Right cardiac atrium (tissue), 5 donors: ENCODE results near the gene SSBP2. TPM values are rescaled to one million over a fixed set of nuclear protein-coding genes. Genes with fewer than 3 reads are reported as not detected.
A peak's percentile ranks its signal among the peaks of the same experiment; 100 is the strongest.

Experiments used
- ATAC-seq, 2 donors: fragments of 200-7000 bp; cut with Tn5 transposase; one replicate each; pipeline versions ENCODE4 v1.8.0 to v1.9.1; 2020; ENCODE audit warnings: moderate library complexity in 2 of 2, mild to moderate bottlenecking in 1 of 2
- DNase-seq, 3 donors: peaks; one replicate each; pipeline ENCODE4 v3.0.0-alpha.2; 2020
- H3K27ac ChIP-seq: one replicate; pipeline ENCODE4 v1.5.1; 2013; ENCODE audit warnings: mild to moderate bottlenecking, low read length, control low read depth, moderate library complexity
- H3K27me3 ChIP-seq: one replicate; pipeline ENCODE4 v1.6.1; 2013; ENCODE audit not compliant: control insufficient read depth, insufficient read depth
- H3K4me1 ChIP-seq: one replicate; pipeline ENCODE4 v1.6.1; 2013; ENCODE audit warnings: low read length; ENCODE audit not compliant: control insufficient read depth, insufficient read depth
- H3K4me3 ChIP-seq: one replicate; pipeline ENCODE4 v1.5.1; 2013; ENCODE audit warnings: low read length, control low read depth
- H3K9me3 ChIP-seq: one replicate; pipeline ENCODE4 v1.6.1; 2013; ENCODE audit warnings: low read length; ENCODE audit not compliant: control insufficient read depth
- WGBS: extraction: QIAGEN DNeasy Blood & Tissue Kit; methylation state at CpG from one replicate; pipeline ENCODE4 v1.1.7; 2013; 5-methylcytosine and 5-hydroxymethylcytosine counted together
- intact Hi-C, 4 donors: fragments of 100-400 bp; cut with DNase I; formaldehyde crosslinking; loops; one replicate each; pipeline versions ENCODE4 v1.11.0 to v1.14.0; 2022 to 2023
- long read RNA-seq, 4 donors: library from polyadenylated mRNA; unstranded; transcript quantifications; one replicate each; pipeline ENCODE4 v2.0.0, GENCODE V29; 2020 to 2021
- polyA plus RNA-seq: library from polyadenylated mRNA; stranded (reverse); fragments of 200-250 nt; gene quantifications from one replicate; pipeline ENCODE4 v1.2.3, GENCODE V29; 2013
- total RNA-seq, 4 donors: library from RNA; stranded (reverse); fragmentation: NEBNext Ultra II Directional; extraction: Animal tissue kit (Norgen Biotek cat#: 25700); gene quantifications; one replicate each; pipeline ENCODE4 v1.2.1, GENCODE V29; 2021
- donor health status: healthy with polysubstance abuse.
- donor health status: DM: no; HTN: yes; CAD: no.
- donor health status: DM: no; HTN: no; CAD: no.
- donor health status: DM: no; HTN: yes; CAD: no; lungs with severe emphysema.
- donor health status: DM: yes; HTN: yes; CAD: no.

The SSBP2 gene
- total RNA-seq (10 to 100 TPM; 50.6 to 57.8 (median 54.1) TPM), polyA plus RNA-seq (31.9 TPM)
- long read RNA-seq, donor 1, full-length matches to known transcripts: 68 of 88 reads
- long read RNA-seq, donor 1, partial matches to known transcripts: 10 of 88 reads
- long read RNA-seq, donor 1, other reads (novel, unspliced or antisense): 10 of 88 reads
- long read RNA-seq, donor 2, full-length matches to known transcripts: 20 of 25 reads
- long read RNA-seq, donor 2, partial matches to known transcripts: 1 of 25 reads
- long read RNA-seq, donor 2, other reads (novel, unspliced or antisense): 4 of 25 reads
- long read RNA-seq, donor 3, full-length matches to known transcripts: 134 of 168 reads
- long read RNA-seq, donor 3, partial matches to known transcripts: 5 of 168 reads
- long read RNA-seq, donor 3, other reads (novel, unspliced or antisense): 29 of 168 reads
- long read RNA-seq, donor 4, full-length matches to known transcripts: 23 of 25 reads
- long read RNA-seq, donor 4, partial matches to known transcripts: 1 of 25 reads
- long read RNA-seq, donor 4, other reads (novel, unspliced or antisense): 1 of 25 reads

DNA sequence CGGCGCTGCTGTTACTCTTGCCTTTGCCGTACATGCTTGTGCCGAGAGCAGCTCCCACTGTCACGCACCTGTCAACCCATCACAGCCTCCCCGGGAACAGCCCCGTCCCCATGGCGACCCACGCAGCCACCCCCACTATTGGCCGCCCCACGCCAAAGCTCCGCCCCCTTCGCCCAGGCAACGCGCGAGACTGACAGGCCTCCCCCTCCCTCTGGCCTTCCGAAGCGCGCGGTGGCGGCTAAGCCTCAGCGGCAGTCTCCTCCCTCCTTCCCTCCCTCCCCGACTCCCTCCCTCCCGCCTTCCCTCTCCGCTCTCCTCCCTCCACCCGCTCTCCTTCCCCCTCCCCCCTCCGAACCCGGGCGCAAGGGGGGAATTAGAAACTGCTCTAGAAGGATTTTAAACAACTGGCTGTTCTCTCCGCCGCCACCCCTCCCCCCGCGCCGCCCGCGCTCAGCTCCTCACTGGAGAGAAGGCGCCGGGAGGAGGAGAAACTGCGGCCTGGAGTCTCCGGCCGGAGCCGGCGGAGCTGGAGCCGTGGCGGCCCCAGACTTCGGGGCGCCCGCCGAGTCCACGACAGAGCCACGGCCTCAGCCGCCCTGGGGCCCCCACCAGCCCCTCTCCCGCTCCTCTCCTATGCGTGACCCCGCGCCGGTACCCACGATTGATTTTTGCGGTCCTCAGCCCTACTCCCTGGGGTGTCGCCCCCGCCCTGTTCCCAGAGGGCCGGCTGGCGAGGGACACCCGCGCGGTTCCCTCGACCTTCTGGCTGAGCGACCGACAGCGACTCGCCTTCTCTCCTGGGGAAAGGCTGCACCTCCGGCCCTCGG is at the start of gene SSBP2:
TSS of gene SSBP2 (minus strand) at position 89 of the 827 bp plus-strand sequence. CDS start at position 34, 55 bp downstream.
- DNase-seq (peak; percentile 99 to 100 (median 99)), ATAC-seq (peak; percentile 98)
- no peaks in the 10 kb centered on the region for H3K27me3 ChIP-seq
- H3K4me1 ChIP-seq: peaks cover 2% of the 10 kb centered on the region
- H3K9me3 ChIP-seq: no peaks in the 10 kb centered on the region
- peak within 1 kb of the TSS; percentile 91 for H3K4me3 ChIP-seq
- 1% methylated on average over 73 of the region's 73 CpGs for WGBS
- H3K27ac ChIP-seq: peak within 1 kb of the TSS; percentile 99
- intact Hi-C loops: loop anchor here in 3 of 4 donors (1.0 to 10.0 kb wide), 6 partner anchors 36 to 414 kb away; no protein-coding TSS in a partner anchor

DNA sequence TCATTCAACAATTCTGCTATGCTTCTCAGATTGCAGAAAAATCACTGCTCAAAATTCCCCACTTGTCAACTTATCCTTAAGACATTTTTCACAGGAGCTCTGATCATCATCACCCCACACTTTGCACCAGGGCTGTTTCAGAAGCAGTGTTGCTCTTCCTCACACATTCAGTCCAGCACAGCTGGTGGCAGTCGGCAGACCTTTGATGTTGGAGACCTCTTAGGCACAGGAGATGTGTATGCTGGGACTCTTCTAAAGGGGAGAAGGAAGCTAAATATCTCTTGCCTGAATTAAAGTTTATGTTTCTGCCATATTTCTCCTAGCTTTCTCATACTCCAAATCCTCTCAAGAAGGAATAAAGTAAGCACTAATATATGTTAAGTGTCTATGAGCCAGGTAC is 44.8 kb upstream of the SSBP2 start:
- 65% methylated on average over 1 of the region's 1 CpG for WGBS
- Histone ChIP-seq H3K27ac (no peak overlapping the region), H3K4me1 (peaks cover 2% of the 10 kb centered on the region), H3K27me3 (no peaks in the 10 kb centered on the region), H3K9me3 (no peaks in the 10 kb centered on the region), H3K4me3 (no peak overlapping the region)
- ATAC-seq (no peak), DNase-seq (no peak)
- intact Hi-C loops: loop anchor here in 1 of 4 donors (5.0 kb wide), 1 partner anchor 42 kb away; no protein-coding TSS in a partner anchor

DNA sequence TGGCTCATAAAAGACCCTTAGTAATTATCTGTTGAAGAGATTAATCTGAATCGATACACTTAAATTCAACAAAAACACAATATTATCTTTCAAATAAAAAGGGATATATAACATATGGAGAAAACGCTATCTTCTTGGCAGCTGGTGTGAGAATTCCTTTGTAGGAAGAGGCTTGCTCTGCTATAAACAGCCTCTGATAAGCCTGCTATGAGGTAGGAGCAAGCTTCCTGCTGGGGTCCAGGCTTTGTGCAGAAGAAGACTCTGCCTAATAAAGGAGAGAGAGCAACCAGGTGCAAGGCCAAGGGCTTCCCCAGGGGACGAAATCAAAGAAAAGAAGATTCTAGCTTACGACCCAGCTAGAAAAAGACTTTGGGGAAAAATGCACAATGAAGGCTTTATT is 43.3 kb upstream of the SSBP2 start:
- no peak for DNase-seq
- intact Hi-C loops: no loop called here
- Histone ChIP-seq H3K27ac (no peak overlapping the region), H3K9me3 (no peaks in the 10 kb centered on the region), H3K27me3 (no peaks in the 10 kb centered on the region), H3K4me1 (peaks cover 2% of the 10 kb centered on the region), H3K4me3 (no peak overlapping the region)
- peak in 1 of 2 donors; percentile 40 for ATAC-seq
- 27% methylated on average over 4 of the region's 4 CpGs for WGBS

DNA sequence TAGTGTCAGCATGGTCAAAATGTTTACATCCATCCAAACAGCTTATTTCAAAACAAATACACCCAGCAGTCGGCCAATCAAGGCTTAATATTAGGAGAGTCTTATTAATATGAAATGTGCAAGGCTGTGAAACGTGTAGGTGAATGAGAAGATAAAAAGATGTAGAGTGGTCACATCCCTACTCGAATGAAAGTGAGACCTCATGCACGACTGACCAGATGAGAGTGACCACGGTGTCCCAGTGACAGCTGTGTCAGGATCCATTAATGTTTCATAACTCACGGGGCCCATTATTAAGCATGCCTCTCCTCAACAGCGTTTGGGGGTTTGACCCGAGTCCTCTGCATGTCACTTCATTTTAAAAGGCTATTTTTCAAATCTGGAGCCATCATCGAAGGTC is 39.4 kb upstream of the SSBP2 start:
- H3K4me3 ChIP-seq: no peak overlapping the region
- H3K27ac ChIP-seq: no peak overlapping the region
- intact Hi-C loops: loop anchor here in 1 of 4 donors (2.0 kb wide), 1 partner anchor 60 kb away; no protein-coding TSS in a partner anchor
- no peak for DNase-seq
- WGBS: 91% methylated on average over 9 of the region's 9 CpGs
- no peaks in the 10 kb centered on the region for H3K9me3 ChIP-seq
- no peaks in the 10 kb centered on the region for H3K27me3 ChIP-seq
- ATAC-seq: no peak
- H3K4me1 ChIP-seq: peaks cover 2% of the 10 kb centered on the region

DNA sequence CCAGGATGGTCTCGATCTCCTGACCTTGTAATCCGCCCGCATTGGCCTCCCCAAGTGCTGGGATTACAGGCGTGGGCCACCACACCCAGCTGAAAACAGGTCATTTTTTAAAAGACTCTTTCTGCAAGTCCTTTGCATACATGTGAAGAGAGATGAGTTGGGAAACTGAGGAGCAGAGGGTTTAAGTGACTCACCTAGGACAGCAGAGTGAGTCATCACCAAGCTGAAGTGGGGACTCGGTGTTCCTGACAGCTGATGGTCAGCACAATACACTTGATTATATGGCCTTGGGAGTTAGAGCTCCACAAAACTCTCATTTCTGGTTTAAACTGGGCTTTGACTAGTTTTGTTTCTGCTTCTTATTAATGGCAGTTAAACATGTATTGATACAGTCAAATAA is 38.1 kb upstream of the SSBP2 start:
- ATAC-seq (peak in 1 of 2 donors; percentile 55), DNase-seq (no peak)
- no peak overlapping the region for H3K4me3 ChIP-seq
- intact Hi-C loops: loop anchor here in 3 of 4 donors (2.0 to 5.0 kb wide), 3 partner anchors 37 to 63 kb away; partner anchors contain the start of gene SSBP2 (in 2 of the 3)
- H3K9me3 ChIP-seq: no peaks in the 10 kb centered on the region
- no peak overlapping the region for H3K27ac ChIP-seq
- H3K4me1 ChIP-seq: peaks cover 2% of the 10 kb centered on the region
- 92% methylated on average over 5 of the region's 5 CpGs for WGBS
- H3K27me3 ChIP-seq: no peaks in the 10 kb centered on the region

DNA sequence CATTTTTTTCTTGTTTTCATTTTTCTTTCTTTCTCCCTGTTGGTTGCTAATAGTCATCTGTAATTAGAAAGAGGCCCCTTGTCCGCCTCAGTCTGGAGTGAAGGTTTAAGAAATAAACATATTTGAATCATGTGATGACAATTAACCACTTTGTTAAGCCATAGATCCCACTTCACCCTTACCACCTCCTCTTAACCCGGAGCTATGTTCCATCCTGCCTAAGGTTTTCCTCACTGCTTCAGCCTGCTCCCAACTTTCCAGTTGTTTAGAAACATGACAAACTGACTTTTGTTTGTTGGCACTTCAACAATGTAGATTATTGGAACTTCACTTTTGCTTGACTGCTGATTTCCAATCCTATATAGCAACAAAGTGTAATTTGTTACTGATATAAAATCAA is 37.4 kb upstream of the SSBP2 start:
- no peak overlapping the region for H3K27ac ChIP-seq
- peaks cover 1% of the 10 kb centered on the region for H3K4me1 ChIP-seq
- H3K4me3 ChIP-seq: no peak overlapping the region
- H3K27me3 ChIP-seq: no peaks in the 10 kb centered on the region
- ATAC-seq: no peak
- no peaks in the 10 kb centered on the region for H3K9me3 ChIP-seq
- DNase-seq: no peak
- intact Hi-C loops: loop anchor here in 3 of 4 donors (2.0 to 5.0 kb wide), 3 partner anchors 36 to 64 kb away; partner anchors contain the start of gene SSBP2 (in 2 of the 3)
- WGBS: 45% methylated on average over 2 of the region's 2 CpGs

DNA sequence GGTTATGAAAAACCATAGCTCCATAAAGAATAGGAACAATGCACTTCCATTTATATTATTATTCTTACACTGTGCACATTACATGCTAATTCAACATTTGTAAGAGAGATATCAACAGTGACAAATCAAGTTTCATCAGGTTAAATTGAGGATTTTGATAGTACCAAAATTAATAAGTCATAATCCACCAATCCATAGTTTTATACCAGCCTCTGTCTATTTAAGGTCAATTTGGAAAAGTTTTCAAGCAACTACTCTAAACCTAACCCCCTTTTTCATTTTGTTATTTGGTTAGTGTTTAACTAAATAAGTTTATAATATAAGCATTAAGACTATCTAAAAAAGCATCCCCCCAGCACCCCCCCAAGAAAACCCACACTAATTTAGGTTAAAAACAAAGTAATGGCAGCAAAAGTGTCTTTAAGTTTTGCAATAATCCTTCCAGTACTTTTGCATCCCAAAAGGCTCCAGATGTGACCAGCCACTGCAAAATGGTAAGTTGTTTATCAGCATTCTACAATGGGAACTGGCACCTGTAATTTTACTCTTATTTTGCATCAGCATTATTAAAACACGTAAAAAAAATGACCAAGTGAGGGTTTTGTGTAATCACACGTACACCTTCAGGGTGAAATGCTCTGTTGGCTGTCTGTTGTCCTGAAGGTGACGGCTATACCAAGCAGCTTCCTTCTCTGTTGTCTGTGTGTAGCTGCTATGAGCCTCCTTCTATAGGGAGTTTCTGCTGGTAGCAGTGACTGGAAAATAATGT is 36.8 kb upstream of the SSBP2 start:
- 5% methylated on average over 3 of the region's 3 CpGs for WGBS
- intact Hi-C loops: loop anchor here (2.0 to 5.0 kb wide), 4 partner anchors 35 to 65 kb away; partner anchors contain the start of gene SSBP2 (in 3 of the 4)
- H3K27ac ChIP-seq: peak overlapping the region; percentile 56
- ATAC-seq: peak; percentile 70 to 71
- no peaks in the 10 kb centered on the region for H3K27me3 ChIP-seq
- DNase-seq: peak in 2 of 3 donors; percentile 48 to 71
- H3K4me1 ChIP-seq: peaks cover 2% of the 10 kb centered on the region
- H3K4me3 ChIP-seq: peak overlapping the region; percentile 34
- H3K9me3 ChIP-seq: no peaks in the 10 kb centered on the region

DNA sequence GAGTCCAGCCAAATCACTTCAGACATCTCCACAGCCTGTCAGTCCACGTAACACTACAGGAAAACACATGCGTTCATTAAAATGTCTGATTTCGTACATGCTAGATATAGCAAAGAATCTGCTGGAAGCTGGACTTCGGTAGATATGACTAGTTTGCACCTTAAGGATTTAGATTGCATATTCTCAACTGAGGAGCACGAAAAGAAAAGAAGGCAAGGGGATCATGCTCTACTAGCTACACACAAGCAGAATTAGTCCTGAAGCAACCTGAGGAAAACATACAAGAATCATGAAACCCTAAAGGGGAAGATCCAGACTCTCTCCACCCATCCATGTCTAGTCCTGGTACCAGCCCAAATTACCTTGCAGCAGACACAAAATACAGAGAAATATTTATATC is 36.1 kb upstream of the SSBP2 start:
- H3K27ac ChIP-seq: no peak overlapping the region
- 26% methylated on average over 5 of the region's 5 CpGs for WGBS
- ATAC-seq: no peak

DNA sequence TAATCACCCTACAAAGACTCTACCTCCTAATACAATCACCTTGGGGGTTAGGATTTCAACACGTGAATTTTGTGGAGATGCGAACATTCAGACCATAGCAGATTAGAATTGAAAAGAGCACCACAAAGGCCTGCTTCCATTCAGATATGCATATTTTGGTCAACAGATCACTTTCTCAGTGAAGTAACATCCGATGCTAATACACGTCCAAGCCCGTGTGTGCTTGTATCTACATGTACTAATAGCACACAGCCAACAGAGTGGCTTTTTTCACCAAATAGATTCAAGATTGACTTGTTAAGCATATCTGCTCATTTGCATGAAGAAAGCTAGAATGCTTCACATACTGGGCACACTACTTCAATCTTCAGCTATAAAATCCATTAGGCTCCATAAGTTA is 35.6 kb upstream of the SSBP2 start:
- ATAC-seq (no peak), DNase-seq (no peak)
- Histone ChIP-seq H3K27me3 (no peaks in the 10 kb centered on the region), H3K27ac (no peak overlapping the region), H3K9me3 (no peaks in the 10 kb centered on the region), H3K4me3 (no peak overlapping the region), H3K4me1 (peaks cover 2% of the 10 kb centered on the region)
- intact Hi-C loops: loop anchor here (2.0 to 5.0 kb wide), 3 partner anchors 34 to 66 kb away; partner anchors contain the start of gene SSBP2 (in 3 of the 4)
- 72% methylated on average over 5 of the region's 5 CpGs for WGBS

More for the DNA sequence above, 36.1 kb upstream of the SSBP2 start:
- H3K9me3 ChIP-seq: no peaks in the 10 kb centered on the region
- peaks cover 2% of the 10 kb centered on the region for H3K4me1 ChIP-seq
- no peaks in the 10 kb centered on the region for H3K27me3 ChIP-seq
- no peak for DNase-seq
- intact Hi-C loops: loop anchor here (2.0 to 5.0 kb wide), 3 partner anchors 35 to 65 kb away; partner anchors contain the start of gene SSBP2 (in 3 of the 4)
- no peak overlapping the region for H3K4me3 ChIP-seq

DNA sequence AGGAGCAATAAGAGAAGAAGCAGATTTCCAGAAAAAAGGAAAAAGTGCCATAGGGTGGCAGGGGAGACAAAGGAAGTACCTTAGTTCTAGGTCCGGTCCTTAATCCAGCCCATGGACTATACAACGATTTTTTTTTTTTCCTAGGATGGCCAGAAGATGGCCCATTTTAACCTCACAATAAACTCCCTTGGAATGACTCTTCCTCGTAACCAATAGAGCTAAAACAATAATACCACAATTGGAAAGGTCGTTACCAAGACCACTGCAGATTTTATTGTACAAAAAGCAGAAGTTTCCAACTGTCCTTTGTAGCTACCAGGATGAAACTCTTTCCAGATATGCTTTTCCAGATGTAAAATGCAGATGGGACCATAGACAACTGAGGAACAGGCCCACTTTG is 34.4 kb upstream of the SSBP2 start:
- no peaks in the 10 kb centered on the region for H3K27me3 ChIP-seq
- peaks cover 2% of the 10 kb centered on the region for H3K4me1 ChIP-seq
- intact Hi-C loops: loop anchor here in 3 of 4 donors (5.0 kb wide), 2 partner anchors 33 to 67 kb away; partner anchors contain the start of gene SSBP2 (in 2 of the 3)
- no peaks in the 10 kb centered on the region for H3K9me3 ChIP-seq
- ATAC-seq (no peak), DNase-seq (no peak)
- no peak overlapping the region for H3K4me3 ChIP-seq
- 65% methylated on average over 4 of the region's 4 CpGs for WGBS
- H3K27ac ChIP-seq: no peak overlapping the region
